IMR-90 (cell line): ENCODE measurements around the gene GRK2. TPM values are rescaled to one million over a fixed set of nuclear protein-coding genes. Genes with fewer than 3 reads are reported as not detected.

Experiments
- ATAC-seq: fragments of 200-7000 bp; cut with Tn5 transposase; 2 replicates; pipeline ENCODE4 v1.9.1; 2020; ENCODE audit warnings: low read depth, mild to moderate bottlenecking, moderate library complexity
- BruUV-seq: library from RNA; stranded (reverse); fragments of 400-500 nt; replicated peaks from 2 replicates; lab custom pipeline; 2021; lab: Mats Ljungman, UMichigan
- CTCF ChIA-PET: fragments of 300-600 bp; formaldehyde crosslinking; extraction: SDS; loops from one replicate; lab custom pipeline; 2021; ENCODE audit warnings: antibody characterized with exemption; lab: Yijun Ruan, JAX
- POLR2A ChIA-PET: fragments of 300-600 bp; sonication (Branson Sonifier 250); formaldehyde crosslinking; loops from one replicate; lab custom pipeline; 2022; ENCODE audit warnings: antibody characterized with exemption; ENCODE audit not compliant: unreplicated experiment; lab: Charles Lee
- DNase-seq: peaks from one replicate; pipeline ENCODE4 v3.0.0; 2013
- H2AFZ ChIP-seq: replicated peaks from 2 replicates; pipeline ENCODE3; 2013; ENCODE audit warnings: low read length, mild to moderate bottlenecking; ENCODE audit not compliant: poor library complexity
- H2AK5ac ChIP-seq: 2 replicates; pipeline ENCODE4 v1.6.1; 2013; ENCODE audit warnings: low read depth, low read length, inconsistent platforms
- H2AK9ac ChIP-seq: replicated peaks from 2 replicates; pipeline ENCODE3; 2013; ENCODE audit warnings: mild to moderate bottlenecking, low read depth, low read length, moderate library complexity; ENCODE audit not compliant: poor library complexity
- H2BK120ac ChIP-seq: 2 replicates; pipeline ENCODE4 v1.6.1; 2013; ENCODE audit warnings: low read depth, low read length, inconsistent platforms
- H2BK15ac ChIP-seq: 3 replicates; pipeline ENCODE4 v1.6.1; 2013; ENCODE audit warnings: low read depth, low read length, inconsistent platforms
- H2BK20ac ChIP-seq: 2 replicates; pipeline ENCODE4 v1.6.1; 2013; ENCODE audit warnings: low read depth, mild to moderate bottlenecking, inconsistent platforms, low read length, moderate library complexity
- H2BK5ac ChIP-seq: 2 replicates; pipeline ENCODE4 v1.6.1; 2013; ENCODE audit warnings: mild to moderate bottlenecking, low read depth, low read length, inconsistent platforms; ENCODE audit not compliant: poor library complexity, severe bottlenecking
- H3K14ac ChIP-seq: replicated peaks from 2 replicates; pipeline ENCODE4 v1.6.1; 2013; ENCODE audit warnings: low read depth, low read length, inconsistent platforms
- H3K18ac ChIP-seq: 2 replicates; pipeline ENCODE4 v1.6.1; 2013; ENCODE audit warnings: low read depth, low read length, control low read depth
- H3K23ac ChIP-seq: 2 replicates; pipeline ENCODE4 v1.6.1; 2013; ENCODE audit warnings: low read depth, low read length, inconsistent platforms
- H3K27ac ChIP-seq: 2 replicates; pipeline ENCODE4 v1.5.1; 2013; ENCODE audit warnings: mild to moderate bottlenecking, control low read depth, low read length; ENCODE audit not compliant: insufficient read depth
- H3K27me3 ChIP-seq: 2 replicates; pipeline ENCODE4 v1.6.1; 2013; ENCODE audit warnings: low read length; ENCODE audit not compliant: control insufficient read depth, insufficient read depth
- H3K36me3 ChIP-seq: 2 replicates; pipeline ENCODE4 v1.6.1; 2013; ENCODE audit warnings: low read length, mixed read lengths; ENCODE audit not compliant: control insufficient read depth, insufficient read depth
- H3K4ac ChIP-seq: 2 replicates; pipeline ENCODE4 v1.6.1; 2013; ENCODE audit warnings: low read depth, low read length, inconsistent platforms
- H3K4me1 ChIP-seq: 2 replicates; pipeline ENCODE4 v1.6.1; 2013; ENCODE audit warnings: low read length, mixed read lengths; ENCODE audit not compliant: control insufficient read depth, insufficient read depth
- H3K4me2 ChIP-seq: 2 replicates; pipeline ENCODE4 v1.6.1; 2013; ENCODE audit warnings: low read depth, mild to moderate bottlenecking, control low read depth, low read length, moderate library complexity
- H3K4me3 ChIP-seq: 2 replicates; pipeline ENCODE4 v1.5.1; 2013; ENCODE audit warnings: low read depth, mild to moderate bottlenecking, control low read depth, low read length, moderate library complexity; ENCODE audit not compliant: insufficient read depth
- H3K56ac ChIP-seq: 2 replicates; pipeline ENCODE4 v1.6.1; 2013; ENCODE audit warnings: low read length, inconsistent platforms; ENCODE audit not compliant: insufficient read depth; ENCODE audit errors: extremely low read depth
- H3K79me1 ChIP-seq, 2 experiments: 2 replicates each; pipeline ENCODE4 v1.6.1; 2013; ENCODE audit warnings: low read length in 2 of 2, inconsistent platforms in 1 of 2, low read depth in 1 of 2
- H3K9ac ChIP-seq: 2 replicates; pipeline ENCODE4 v1.6.1; 2013; ENCODE audit warnings: low read depth, low read length, control low read depth
- H3K9me1 ChIP-seq: 2 replicates; pipeline ENCODE4 v1.6.1; 2013; ENCODE audit warnings: low read length, inconsistent platforms; ENCODE audit not compliant: insufficient read depth
- H3K9me3 ChIP-seq: 2 replicates; pipeline ENCODE4 v1.6.1; 2013; ENCODE audit warnings: low read length; ENCODE audit not compliant: control insufficient read depth, insufficient read depth
- H4K20me1 ChIP-seq: 2 replicates; pipeline ENCODE4 v1.6.1; 2013; ENCODE audit warnings: low read length, inconsistent platforms; ENCODE audit not compliant: insufficient read depth
- H4K5ac ChIP-seq: 2 replicates; pipeline ENCODE4 v1.6.1; 2013; ENCODE audit warnings: mild to moderate bottlenecking, low read depth, low read length, control low read depth
- H4K8ac ChIP-seq, 2 experiments: 2 replicates each; pipeline ENCODE4 v1.6.1; 2013; ENCODE audit warnings: low read depth in 2 of 2, low read length in 2 of 2, control low read depth in 1 of 2, inconsistent platforms in 1 of 2
- H4K91ac ChIP-seq: 2 replicates; pipeline ENCODE4 v1.6.1; 2013; ENCODE audit warnings: low read depth, low read length, inconsistent platforms; ENCODE audit not compliant: insufficient read depth
- CHD1 ChIP-seq: IDR thresholded peaks from 2 replicates; pipeline ENCODE4 v1.6.1; 2012; ENCODE audit warnings: low read depth, low read length, improper control_type of control experiment
- NFE2L2 ChIP-seq: fragments of 150-350 bp; IDR thresholded peaks from 2 replicates; pipeline ENCODE4 v1.6.1; 2016; ENCODE audit warnings: low read depth, mild to moderate bottlenecking, low read length
- WGBS, 2 experiments: methylation state at CpG; one replicate each; pipeline versions ENCODE4 v1.1.5 to v1.1.7; 2013; ENCODE audit warnings: missing lambda C conversion rate in 2 of 2; ENCODE audit not compliant: insufficient read length in 1 of 2; ENCODE audit errors: extremely low coverage in 2 of 2; 5-methylcytosine and 5-hydroxymethylcytosine counted together
- dilution Hi-C: fragments of 300-500 bp; cut with HindIII; formaldehyde crosslinking; loops from one replicate; pipeline ENCODE4 v1.14.3; 2018; ENCODE audit warnings: low sequenced_read_pairs; ENCODE audit not compliant: unreplicated experiment
- in situ Hi-C: fragments of 300-500 bp; cut with MboI; formaldehyde crosslinking; loops from 3 replicates; pipeline ENCODE4 v1.14.3; 2019; ENCODE audit warnings: low sequenced_read_pairs, inconsistent platforms, mixed read lengths
- intact Hi-C: fragments of 100-400 bp; cut with micrococcal nuclease; formaldehyde crosslinking; loops from 2 replicates; pipeline ENCODE4 v1.10.0; 2022
- polyA plus RNA-seq, 3 experiments: library from polyadenylated mRNA; depleted of rRNA; stranded (reverse); fragments of >200 nt; gene quantifications; 2 replicates each; pipeline ENCODE4 v1.2.3, GENCODE V29; 2012; ENCODE audit warnings: low replicate concordance in 1 of 3
- total RNA-seq: library from RNA; depleted of rRNA; stranded (reverse); fragments of >200 nt; gene quantifications from 2 replicates; pipeline ENCODE4 v1.2.3, GENCODE V29; 2012
- TF ChIP-seq, protein P1 (sequence below): fragments of 150-350 bp; IDR thresholded peaks from 2 replicates; pipeline ENCODE4 v1.6.1; 2017; ENCODE audit warnings: mild to moderate bottlenecking, antibody characterized with exemption, low read length, low read depth

GRK2 gene
- total and polyA plus RNA-seq, 2 of the 4 experiments (the other 2 are of a cell fraction), result 26.7 to 41.8 TPM

DNA sequence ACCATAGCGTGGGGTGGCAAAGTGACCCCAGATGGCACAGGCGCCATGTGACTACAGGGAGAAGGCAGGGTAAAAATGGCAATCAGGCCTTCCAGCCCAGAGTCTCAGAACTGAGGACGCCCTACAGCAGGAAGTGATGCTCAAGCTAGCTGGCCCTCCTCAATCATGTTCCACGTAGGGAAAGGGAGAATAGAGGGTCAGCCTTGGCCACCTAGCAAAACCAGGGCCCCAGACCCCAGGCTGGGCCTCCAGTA lies 21.9 kb downstream of the GRK2 start:
- Histone ChIP-seq H3K27ac (peak overlapping the region; percentile 94), H3K18ac (peak overlapping the region; percentile 81), H3K9me3 (no peaks in the 10 kb centered on the region), H3K14ac (peak overlapping the region; percentile 94), H3K4me1 (peaks cover 19% of the 10 kb centered on the region), H3K4me2 (peak overlapping the region; percentile 81), H2AK9ac (peak overlapping the region; percentile 99), H2BK15ac (peak overlapping the region; percentile 64; the same call in 2 of the 3 replicates), H3K4me3 (peak overlapping the region; percentile 74; the same call in 1 of the 2 replicates), H3K56ac (peak overlapping the region; percentile 81), H3K27me3 (no peaks in the 10 kb centered on the region), H4K5ac (peak overlapping the region; percentile 98), H4K91ac (peak overlapping the region; percentile 99), H3K79me1 (peaks cover 14 to 49% of the 10 kb centered on the region in 2 experiments; a peak in 3 of 4 replicates), H4K20me1 (peaks cover 6% of the 10 kb centered on the region), H2AK5ac (peak overlapping the region; percentile 99), H2BK120ac (peak overlapping the region; percentile 58), H4K8ac (peak overlapping the region; percentile 97 to 100), H3K9me1 (peaks cover 22% of the 10 kb centered on the region; the same call in 1 of the 2 replicates), H3K9ac (peak overlapping the region; percentile 87), H2AFZ (peak overlapping the region; percentile 97), H2BK5ac (peak overlapping the region; percentile 90), H3K23ac (peak overlapping the region; percentile 86; the same call in 1 of the 2 replicates), H3K4ac (peak overlapping the region; percentile 95), H2BK20ac (peak overlapping the region; percentile 11), H3K36me3 (peaks cover 50% of the 10 kb centered on the region)
- dilution Hi-C loops, result no loop called here
- intact Hi-C loops, result loop anchor here (2.0 kb wide), 2 partner anchors 15 to 25 kb away; partner anchors contain the start of gene SSH3
- no CpG with 5 or more reads among the region's 4 CpGs for WGBS, 2 experiments
- ChIA-PET CTCF (interaction anchor here (0.7 to 1.1 kb wide), 4 partner anchors 10 to 29 kb away, joined by 3 to 4 read pairs (median 3); no protein-coding TSS in a partner anchor), POLR2A (interaction anchor here (0.6 to 0.7 kb wide), 2 partner anchors 15 to 44 kb away, joined by 3 to 5 read pairs; partner anchors contain the start of gene SSH3)
- BruUV-seq, result no TSS peak
- DNase-seq, result no peak
- ATAC-seq, result no peak
- TF ChIP-seq, protein P1, sequence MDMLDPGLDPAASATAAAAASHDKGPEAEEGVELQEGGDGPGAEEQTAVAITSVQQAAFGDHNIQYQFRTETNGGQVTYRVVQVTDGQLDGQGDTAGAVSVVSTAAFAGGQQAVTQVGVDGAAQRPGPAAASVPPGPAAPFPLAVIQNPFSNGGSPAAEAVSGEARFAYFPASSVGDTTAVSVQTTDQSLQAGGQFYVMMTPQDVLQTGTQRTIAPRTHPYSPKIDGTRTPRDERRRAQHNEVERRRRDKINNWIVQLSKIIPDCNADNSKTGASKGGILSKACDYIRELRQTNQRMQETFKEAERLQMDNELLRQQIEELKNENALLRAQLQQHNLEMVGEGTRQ, result 0 out of 2 replicates have a peak, but pooled peaks have one; percentile 10
- TF ChIP-seq NFE2L2 (no peak), CHD1 (no peak)
- in situ Hi-C loops, result no loop called here
